Adrenal gland (tissue), 12 donors: ENCODE results near the gene TSPAN9. TPM values are rescaled to one million over a fixed set of nuclear protein-coding genes. Genes with fewer than 3 reads are reported as not detected.

ENCODE experiments used
- DNase-seq, 7 donors: peaks; one replicate each; pipeline ENCODE4 v3.0.0-alpha.2; 2019 to 2020
- H3K27ac ChIP-seq, 5 donors: fragments of 200-600 bp; sonication (generic) in 4 of 5; 1 replicate in 3 of 5; 2 replicates in 2 of 5; pipeline versions ENCODE4 v1.5.1 to v1.8.0; 2016 to 2020; ENCODE audit warnings: mild to moderate bottlenecking in 1 of 5
- H3K27me3 ChIP-seq: fragments of 200-600 bp; 2 replicates; pipeline ENCODE4 v1.8.0; 2021
- H3K36me3 ChIP-seq, 2 donors: fragments of 200-600 bp; replicated peaks in 1 of 2; 1 replicate in 1 of 2; 2 replicates in 1 of 2; pipeline versions ENCODE4 v1.5.1 to v1.8.0; 2018 to 2022
- H3K4me1 ChIP-seq, 2 donors: fragments of 200-600 bp; replicated peaks in 1 of 2; 1 replicate in 1 of 2; 2 replicates in 1 of 2; pipeline versions ENCODE4 v1.5.1 to v1.8.0; 2018 to 2021
- H3K4me3 ChIP-seq, 4 donors: fragments of 200-600 bp; sonication (generic) in 3 of 4; one replicate each; pipeline ENCODE4 v1.5.1; 2016 to 2018
- H3K9me3 ChIP-seq, 3 donors: fragments of 200-600 bp; sonication (generic) in 1 of 3; replicated peaks in 1 of 3; 1 replicate in 2 of 3; 2 replicates in 1 of 3; pipeline versions ENCODE4 v1.5.1 to v1.8.0; 2016 to 2021
- POLR2A ChIP-seq, 2 donors: fragments of 450-650 bp; IDR thresholded peaks; one replicate each; pipeline ENCODE4 v1.6.1; 2017; ENCODE audit warnings: antibody characterized with exemption in 2 of 2, mild to moderate bottlenecking in 2 of 2, moderate library complexity in 1 of 2
- WGBS, 4 donors: extraction: QIAGEN DNeasy Blood & Tissue Kit in 2 of 4; methylation state at CpG; one replicate each; pipeline versions ENCODE4 v1.1.5 to v1.1.7; 2013 to 2017; 5-methylcytosine and 5-hydroxymethylcytosine counted together
- intact Hi-C, 2 donors: fragments of 100-400 bp; cut with DNase I; formaldehyde crosslinking; loops; one replicate each; pipeline versions ENCODE4 v1.14.1 to v1.15.0; 2022 to 2023
- polyA plus RNA-seq, 3 donors: library from polyadenylated mRNA; stranded (reverse); fragments of 200-250 nt in 2 of 3; fragments of 350-450 nt in 1 of 3; fragmentation: Illumina TruSeq in 1 of 3; extraction: RNeasy Lipid Tissue Mini Kit (QIAGEN cat#74804) in 1 of 3; gene quantifications; one replicate each; pipeline ENCODE4 v1.2.3, GENCODE V29; 2013 to 2014
- total RNA-seq, 9 donors: library from RNA; depleted of rRNA in 4 of 9; stranded (reverse); fragments of >200 nt in 4 of 9; fragments of 120-200 nt in 1 of 9; fragmentation: NEBNext Ultra II Directional in 1 of 9; extraction: Animal tissue kit (Norgen Biotek cat#: 25700) in 1 of 9; gene quantifications; one replicate each; pipeline versions ENCODE4 v1.1.0 to v1.2.4, GENCODE V29; 2013 to 2023
- TF ChIP-seq, protein P1 (sequence below), 6 experiments: fragments of 450-650 bp in 4 of 6; fragments of 200-600 bp in 2 of 6; sonication (generic) in 1 of 6; IDR thresholded peaks; 1 replicate in 5 of 6; 2 replicates in 1 of 6; pipeline versions ENCODE4 v1.5.1 to v1.8.0; 2016 to 2021; ENCODE audit warnings: antibody characterized with exemption in 6 of 6, mild to moderate bottlenecking in 2 of 6, moderate library complexity in 1 of 6
- donor health status: healthy with polysubstance abuse.
- donor health status: Bipolar disorder and iron deficiency.
- donor health status: DM: yes; HTN: yes; CAD: no.
- donor health status: DM: no; HTN: no; CAD: no.
- donor health status: DM: no; HTN: no; CAD: no.
- donor health status: DM: yes; HTN: yes; CAD: no.

Gene TSPAN9
- total and polyA plus RNA-seq, 12 donors = 12.4 to 31.4 (median 22.4) TPM

DNA sequence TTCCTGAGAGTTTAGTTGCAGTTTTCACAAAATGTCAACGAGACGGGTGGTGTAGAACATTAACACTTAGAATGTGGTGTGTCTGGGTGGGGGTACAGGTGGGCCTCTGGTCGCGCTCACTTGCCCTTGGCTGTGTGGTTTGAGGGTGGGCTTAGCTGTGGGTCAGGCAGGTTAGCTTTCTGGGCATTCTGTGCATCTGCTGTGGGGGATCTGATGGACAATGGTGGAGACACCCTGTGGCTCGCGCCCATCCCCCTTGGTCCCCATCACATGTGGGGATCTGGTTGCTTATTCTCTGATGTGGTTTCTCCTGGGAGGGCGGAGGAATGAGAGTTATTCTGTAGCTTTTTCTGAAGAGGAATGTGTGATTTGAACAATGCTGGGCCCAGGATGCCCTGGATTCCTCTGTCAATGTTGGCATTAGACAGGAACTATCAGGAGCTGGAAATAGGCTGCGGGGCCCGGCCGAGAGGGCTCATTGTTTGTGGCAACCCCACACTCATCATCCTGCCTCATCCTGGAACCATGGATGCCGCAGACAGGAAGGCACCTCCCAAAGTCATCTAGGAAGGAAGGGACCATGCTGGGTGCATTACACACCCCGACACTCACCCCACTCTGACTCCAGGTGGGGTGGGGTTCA, 101.6 kb downstream of the TSPAN9 start:
- DNase-seq = no peak
- no peaks in the 10 kb centered on the region for H3K4me1 ChIP-seq
- H3K27me3 ChIP-seq = no peaks in the 10 kb centered on the region
- H3K4me3 ChIP-seq = no peak overlapping the region
- no peak for TF ChIP-seq POLR2A (IDR thresholded peaks at IDR 0.05)
- TF ChIP-seq, protein P1, sequence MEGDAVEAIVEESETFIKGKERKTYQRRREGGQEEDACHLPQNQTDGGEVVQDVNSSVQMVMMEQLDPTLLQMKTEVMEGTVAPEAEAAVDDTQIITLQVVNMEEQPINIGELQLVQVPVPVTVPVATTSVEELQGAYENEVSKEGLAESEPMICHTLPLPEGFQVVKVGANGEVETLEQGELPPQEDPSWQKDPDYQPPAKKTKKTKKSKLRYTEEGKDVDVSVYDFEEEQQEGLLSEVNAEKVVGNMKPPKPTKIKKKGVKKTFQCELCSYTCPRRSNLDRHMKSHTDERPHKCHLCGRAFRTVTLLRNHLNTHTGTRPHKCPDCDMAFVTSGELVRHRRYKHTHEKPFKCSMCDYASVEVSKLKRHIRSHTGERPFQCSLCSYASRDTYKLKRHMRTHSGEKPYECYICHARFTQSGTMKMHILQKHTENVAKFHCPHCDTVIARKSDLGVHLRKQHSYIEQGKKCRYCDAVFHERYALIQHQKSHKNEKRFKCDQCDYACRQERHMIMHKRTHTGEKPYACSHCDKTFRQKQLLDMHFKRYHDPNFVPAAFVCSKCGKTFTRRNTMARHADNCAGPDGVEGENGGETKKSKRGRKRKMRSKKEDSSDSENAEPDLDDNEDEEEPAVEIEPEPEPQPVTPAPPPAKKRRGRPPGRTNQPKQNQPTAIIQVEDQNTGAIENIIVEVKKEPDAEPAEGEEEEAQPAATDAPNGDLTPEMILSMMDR (IDR thresholded peaks at IDR 0.05) = no peak
- no peaks in the 10 kb centered on the region for H3K36me3 ChIP-seq
- 89 to 92% (median 90%) methylated on average over 9 to 12 of the region's 12 CpGs for WGBS, 4 donors
- no peak overlapping the region for H3K27ac ChIP-seq
- intact Hi-C loops = no loop called here
- no peaks in the 10 kb centered on the region for H3K9me3 ChIP-seq

DNA sequence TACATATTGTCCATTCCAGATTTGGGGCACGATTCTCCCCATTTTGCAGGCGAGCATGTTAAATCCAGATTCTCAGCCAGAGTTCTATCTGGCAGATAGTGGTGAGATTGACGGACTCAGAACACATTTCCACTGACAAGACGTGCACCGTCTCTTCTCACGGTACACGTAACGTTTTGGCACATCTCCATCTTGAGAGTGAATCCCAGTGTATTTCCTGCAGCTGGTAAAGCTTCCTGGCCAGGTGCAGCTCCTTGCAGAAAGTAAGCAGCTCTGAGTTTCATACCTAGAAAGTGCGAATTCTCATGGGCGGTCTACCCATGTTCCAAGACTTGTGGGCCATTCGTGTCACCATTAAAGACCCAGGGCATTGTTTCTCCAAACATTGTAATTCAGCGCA, 102.6 kb downstream of the TSPAN9 start:
- no peaks in the 10 kb centered on the region for H3K27me3 ChIP-seq
- no peaks in the 10 kb centered on the region for H3K36me3 ChIP-seq
- no peak overlapping the region for H3K4me3 ChIP-seq
- no peaks in the 10 kb centered on the region for H3K9me3 ChIP-seq
- H3K4me1 ChIP-seq = no peaks in the 10 kb centered on the region
- no peak for DNase-seq
- H3K27ac ChIP-seq = no peak overlapping the region
- intact Hi-C loops = no loop called here
- TF ChIP-seq, protein P1 (IDR thresholded peaks at IDR 0.05) = no peak
- no peak for TF ChIP-seq POLR2A (IDR thresholded peaks at IDR 0.05)
- 83 to 92% (median 86%) methylated on average over 12 of the region's 12 CpGs for WGBS, 4 donors

DNA sequence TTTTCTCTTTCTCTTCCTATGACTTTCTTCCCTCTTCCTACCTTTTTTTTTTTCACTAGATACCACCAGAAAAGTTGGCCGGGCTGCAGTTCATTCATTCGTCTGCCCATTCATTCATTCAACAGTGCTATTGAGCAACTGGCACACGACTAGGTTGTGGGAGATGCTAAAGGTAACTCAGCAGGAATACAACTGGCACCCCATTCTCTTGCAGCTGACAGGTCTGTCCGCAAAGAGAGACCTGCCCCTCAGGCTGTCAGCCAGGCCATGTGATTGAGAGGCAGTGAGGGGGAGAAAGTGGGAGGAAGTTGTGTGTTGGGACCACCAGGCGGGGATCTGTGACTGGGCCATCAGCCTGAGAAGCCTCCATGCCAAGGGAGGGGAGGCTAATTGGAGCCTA, 105.2 kb downstream of the TSPAN9 start:
- H3K9me3 ChIP-seq = no peaks in the 10 kb centered on the region
- no peaks in the 10 kb centered on the region for H3K4me1 ChIP-seq
- H3K36me3 ChIP-seq = no peaks in the 10 kb centered on the region
- intact Hi-C loops = no loop called here
- H3K27me3 ChIP-seq = no peaks in the 10 kb centered on the region
- no peak for DNase-seq
- no peak overlapping the region for H3K4me3 ChIP-seq
- no peak for TF ChIP-seq POLR2A (IDR thresholded peaks at IDR 0.05)
- TF ChIP-seq, protein P1 (IDR thresholded peaks at IDR 0.05) = no peak
- WGBS, 4 donors = 74 to 82% (median 79%) methylated on average over 5 of the region's 5 CpGs
- H3K27ac ChIP-seq = no peak overlapping the region

DNA sequence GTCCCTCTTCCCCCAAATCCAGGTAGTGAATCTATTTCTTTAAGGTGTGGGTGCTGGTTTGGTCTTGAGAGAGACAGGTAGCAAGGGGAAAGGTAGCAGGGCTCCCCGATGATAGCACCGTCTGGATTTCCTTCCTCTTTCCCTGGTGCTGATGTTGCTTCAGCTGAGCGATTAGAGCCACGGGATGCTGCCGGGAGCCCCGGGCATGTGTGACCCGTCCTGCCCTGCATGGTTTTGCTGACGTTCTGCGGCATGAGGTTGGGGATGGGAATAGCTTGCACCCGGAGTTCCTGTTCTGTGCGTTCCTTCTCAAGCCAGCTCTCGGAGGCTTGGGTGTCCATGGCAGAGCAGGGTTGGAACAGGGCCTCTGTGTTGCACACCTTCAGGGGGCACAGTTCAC, 107.3 kb downstream of the TSPAN9 start:
- DNase-seq = no peak
- no peak for TF ChIP-seq POLR2A (IDR thresholded peaks at IDR 0.05)
- TF ChIP-seq, protein P1 (IDR thresholded peaks at IDR 0.05) = no peak
- no peak overlapping the region for H3K27ac ChIP-seq
- H3K27me3 ChIP-seq = no peaks in the 10 kb centered on the region
- H3K4me3 ChIP-seq = no peak overlapping the region
- H3K4me1 ChIP-seq = no peaks in the 10 kb centered on the region
- H3K9me3 ChIP-seq = no peaks in the 10 kb centered on the region
- 83 to 89% (median 85%) methylated on average over 12 of the region's 12 CpGs for WGBS, 4 donors
- no peaks in the 10 kb centered on the region for H3K36me3 ChIP-seq
- intact Hi-C loops = no loop called here
